PC-3 (cell line): ENCODE measurements around the gene RPL3. TPM values are rescaled to one million over a fixed set of nuclear protein-coding genes. Genes with fewer than 3 reads are reported as not detected.

Experiments used
- ATAC-seq: fragments of 200-7000 bp; cut with Tn5 transposase; 2 replicates; pipeline ENCODE4 v1.9.1; 2020; ENCODE audit warnings: mild to moderate bottlenecking, moderate library complexity
- BruUV-seq: library from RNA; stranded (reverse); fragments of 400-500 nt; replicated peaks from 2 replicates; lab custom pipeline; 2021; lab: Mats Ljungman, UMichigan
- CTCF ChIA-PET: fragments of 300-600 bp; sonication (Branson Sonifier 250); formaldehyde crosslinking; loops from one replicate; lab custom pipeline; 2022; ENCODE audit warnings: antibody characterized with exemption; lab: Charles Lee
- POLR2A ChIA-PET: fragments of 300-600 bp; sonication (Branson Sonifier 250); formaldehyde crosslinking; loops from one replicate; lab custom pipeline; 2022; ENCODE audit warnings: antibody characterized with exemption; ENCODE audit not compliant: unreplicated experiment; lab: Charles Lee
- DNase-seq: peaks from one replicate; pipeline ENCODE4 v3.0.0-alpha.2; 2015
- H2AFZ ChIP-seq: fragments of 300-600 bp; sonication (generic); 2 replicates; pipeline ENCODE4 v1.6.0; 2016; ENCODE audit warnings: antibody characterized with exemption, low read length
- H3F3A ChIP-seq: fragments of 300-600 bp; sonication (generic); one replicate; pipeline ENCODE4 v1.6.0; 2017; ENCODE audit warnings: antibody characterized with exemption, low read length, control low read depth, mild to moderate bottlenecking; ENCODE audit not compliant: unreplicated experiment
- H3K27ac ChIP-seq: fragments of 300-600 bp; sonication (generic); 2 replicates; pipeline ENCODE4 v1.5.1; 2016; ENCODE audit warnings: mild to moderate bottlenecking, low read length
- H3K27me3 ChIP-seq: fragments of 300-600 bp; sonication (generic); 2 replicates; pipeline ENCODE4 v1.6.1; 2016; ENCODE audit warnings: low read length, mixed read lengths
- H3K36me3 ChIP-seq: fragments of 300-600 bp; sonication (generic); 2 replicates; pipeline ENCODE4 v1.6.1; 2016; ENCODE audit warnings: low read depth, mixed run types, low read length, mixed read lengths
- H3K4me1 ChIP-seq: fragments of 300-600 bp; sonication (generic); 2 replicates; pipeline ENCODE4 v1.5.1; 2016; ENCODE audit warnings: low read length; ENCODE audit not compliant: insufficient read depth
- H3K4me2 ChIP-seq: fragments of 300-600 bp; sonication (generic); 2 replicates; pipeline ENCODE4 v1.6.0; 2016; ENCODE audit warnings: low read length
- H3K4me3 ChIP-seq: fragments of 300-600 bp; sonication (generic); 2 replicates; pipeline ENCODE4 v1.5.1; 2016; ENCODE audit warnings: mild to moderate bottlenecking, low read length, mixed read lengths
- H3K79me2 ChIP-seq: fragments of 300-600 bp; sonication (generic); 2 replicates; pipeline ENCODE4 v1.6.1; 2017; ENCODE audit warnings: low read length, mixed read lengths
- H3K9ac ChIP-seq: fragments of 300-600 bp; sonication (generic); 2 replicates; pipeline ENCODE4 v1.6.0; 2016; ENCODE audit warnings: mild to moderate bottlenecking, low read length
- H3K9me2 ChIP-seq: fragments of 300-600 bp; sonication (generic); replicated peaks from 2 replicates; pipeline ENCODE4 v1.6.1; 2016; ENCODE audit warnings: mixed run types, low read length, mixed read lengths
- H3K9me3 ChIP-seq: fragments of 300-600 bp; sonication (generic); 2 replicates; pipeline ENCODE4 v1.6.1; 2016; ENCODE audit warnings: low read length, mixed read lengths
- H4K20me1 ChIP-seq: fragments of 300-600 bp; sonication (generic); 2 replicates; pipeline ENCODE4 v1.6.1; 2016; ENCODE audit warnings: low read length, mixed read lengths
- CTCF ChIP-seq: fragments of 300-600 bp; sonication (generic); conservative IDR thresholded peaks from 2 replicates; pipeline ENCODE4 v1.5.1; 2017; ENCODE audit warnings: antibody characterized with exemption, low read depth, mild to moderate bottlenecking, low read length
- EZH2 ChIP-seq: fragments of 300-600 bp; sonication (generic); IDR thresholded peaks from one replicate; pipeline ENCODE4 v1.6.1; 2017; ENCODE audit warnings: antibody characterized with exemption, mild to moderate bottlenecking, low read length; ENCODE audit not compliant: unreplicated experiment
- EZH2phosphoT487 ChIP-seq: fragments of 300-600 bp; sonication (generic); IDR thresholded peaks from 2 replicates; pipeline ENCODE4 v1.6.1; 2018; ENCODE audit warnings: mild to moderate bottlenecking, antibody characterized with exemption, low read length, borderline replicate concordance
- intact Hi-C: fragments of 100-400 bp; cut with micrococcal nuclease; formaldehyde crosslinking; loops from 2 replicates; pipeline ENCODE4 v1.9.0; 2023
- total RNA-seq: library from RNA; depleted of rRNA; stranded (reverse); fragments of >200 nt; gene quantifications from 2 replicates; pipeline ENCODE4 v1.2.3, GENCODE V29; 2014

The RPL3 gene
- total RNA-seq, 1 experiment from 2014 or later: 1,363 TPM

DNA sequence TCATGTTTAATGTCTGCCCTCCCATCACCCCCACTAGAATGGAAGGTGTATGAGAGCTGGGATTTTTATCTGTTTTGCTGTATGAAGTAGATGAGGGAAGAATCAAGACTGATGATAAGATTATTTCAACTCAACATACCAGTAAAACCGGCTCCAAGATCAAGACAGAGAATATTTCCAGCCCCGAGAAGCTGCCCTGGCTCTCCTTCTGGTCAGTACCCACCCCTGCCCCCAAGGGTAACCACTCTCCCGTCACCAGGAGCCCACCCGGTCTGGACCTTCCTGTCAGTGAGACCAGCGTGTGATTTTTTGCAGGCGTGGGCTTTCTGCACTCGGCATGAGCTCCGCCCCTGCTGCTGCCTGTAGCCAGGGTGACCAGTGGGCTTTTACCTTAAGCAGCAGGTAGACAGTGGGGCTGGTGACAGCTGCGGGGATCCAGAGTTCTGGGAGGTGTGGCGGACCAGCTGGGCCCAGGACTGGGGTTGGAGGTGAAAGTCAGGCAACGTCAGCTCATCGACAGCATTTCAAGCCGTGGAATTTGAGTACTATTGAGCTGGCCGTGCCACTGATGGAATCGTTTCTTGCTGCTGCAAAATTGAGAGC lies 25.6 kb downstream of the RPL3 start:
- ATAC-seq (no peak), DNase-seq (peak; percentile 37)
- Histone ChIP-seq H3K27me3 (no peaks in the 10 kb centered on the region), H3K9me2 (no peaks in the 10 kb centered on the region), H3K79me2 (no peaks in the 10 kb centered on the region), H4K20me1 (no peaks in the 10 kb centered on the region), H3K27ac (no peak overlapping the region), H3K36me3 (no peaks in the 10 kb centered on the region), H3K9ac (no peak overlapping the region), H3K4me2 (no peak overlapping the region; the same call in 1 of the 2 replicates), H3K4me3 (no peak overlapping the region), H3K4me1 (peaks cover 45% of the 10 kb centered on the region), H2AFZ (no peak overlapping the region), H3K9me3 (no peaks in the 10 kb centered on the region), H3F3A (no peaks in the 10 kb centered on the region)
- BruUV-seq: no TSS peak
- intact Hi-C loops: loop anchor here (5.0 kb wide), 1 partner anchor 42 kb away; no protein-coding TSS in a partner anchor
- no peak for TF ChIP-seq EZH2phosphoT487
- no peak for TF ChIP-seq CTCF
- no peak for TF ChIP-seq EZH2
- ChIA-PET POLR2A (no interaction called here), CTCF (no interaction called here)

GRCh38 chr22:39292561-39293074 lies 26.8 kb downstream of the RPL3 start:
- Histone ChIP-seq H3K36me3 (no peaks in the 10 kb centered on the region), H3F3A (no peaks in the 10 kb centered on the region), H3K27me3 (no peaks in the 10 kb centered on the region), H3K27ac (peak overlapping the region; percentile 81), H4K20me1 (no peaks in the 10 kb centered on the region), H3K9ac (0 out of 2 replicates have a peak overlapping the region, but pooled peaks have one; percentile 39), H3K79me2 (no peaks in the 10 kb centered on the region), H2AFZ (peak overlapping the region; percentile 43; the same call in 1 of the 2 replicates), H3K4me1 (peaks cover 45% of the 10 kb centered on the region), H3K4me2 (peak overlapping the region; percentile 33), H3K9me2 (no peaks in the 10 kb centered on the region), H3K9me3 (no peaks in the 10 kb centered on the region), H3K4me3 (no peak overlapping the region)
- BruUV-seq: no TSS peak
- no peak for TF ChIP-seq EZH2
- TF ChIP-seq CTCF: no peak
- no peak for TF ChIP-seq EZH2phosphoT487
- ChIA-PET POLR2A (no interaction called here), CTCF (no interaction called here)
- intact Hi-C loops: loop anchor here (5.0 kb wide), 1 partner anchor 40 kb away; no protein-coding TSS in a partner anchor
- DNase-seq (peak; percentile 87), ATAC-seq (peak; percentile 89)

DNA sequence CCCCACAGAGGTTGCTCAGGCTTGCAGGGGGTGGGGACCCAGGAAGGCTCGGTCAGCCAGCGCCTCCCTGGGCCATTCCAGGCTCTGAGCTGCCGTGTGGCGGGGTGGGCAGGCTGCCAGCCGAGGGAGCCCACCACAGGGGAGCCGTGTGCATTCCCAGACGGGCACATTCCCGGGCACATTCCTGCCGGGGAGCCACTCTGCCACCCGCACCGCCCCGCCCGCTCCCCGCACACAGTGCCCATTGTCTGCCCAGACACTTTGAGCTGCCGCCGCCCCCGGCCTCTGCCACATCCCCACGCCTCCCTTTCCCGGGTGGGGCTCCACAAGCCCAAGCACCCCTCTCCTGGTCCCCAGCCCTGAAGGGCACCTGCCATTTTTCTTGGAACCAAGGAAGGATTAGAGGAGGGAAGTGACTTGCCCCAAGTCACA lies 27.4 kb downstream of the RPL3 start:
- H3K9me3 ChIP-seq: no peaks in the 10 kb centered on the region
- no peaks in the 10 kb centered on the region for H3K9me2 ChIP-seq
- DNase-seq (peak; percentile 39), ATAC-seq (peak; percentile 7)
- H3K36me3 ChIP-seq: no peaks in the 10 kb centered on the region
- no TSS peak for BruUV-seq
- CTCF ChIA-PET: no interaction called here
- H3K4me3 ChIP-seq: no peak overlapping the region
- TF ChIP-seq EZH2phosphoT487 (no peak), CTCF (no peak), EZH2 (no peak)
- peak overlapping the region; percentile 43; the same call in 1 of the 2 replicates for H2AFZ ChIP-seq
- peak overlapping the region; percentile 33 for H3K4me2 ChIP-seq
- H3K4me1 ChIP-seq: peaks cover 45% of the 10 kb centered on the region
- no peaks in the 10 kb centered on the region for H3F3A ChIP-seq
- POLR2A ChIA-PET: no interaction called here
- no peaks in the 10 kb centered on the region for H3K27me3 ChIP-seq
- no peaks in the 10 kb centered on the region for H4K20me1 ChIP-seq
- no peaks in the 10 kb centered on the region for H3K79me2 ChIP-seq
- 0 out of 2 replicates have a peak overlapping the region, but pooled peaks have one; percentile 39 for H3K9ac ChIP-seq
- intact Hi-C loops: loop anchor here (5.0 kb wide), 1 partner anchor 40 kb away; no protein-coding TSS in a partner anchor
- H3K27ac ChIP-seq: peak overlapping the region; percentile 81
